HG02588 (cell line): ENCODE measurements around the gene UNKL.
"Not testable (repeated sequence)": the region's sequence is repeated elsewhere in the genome, so short reads cannot be mapped to it uniquely, and the experiment has no call there.

Experiments
- ATAC-seq: cut with Tn5 transposase; IDR thresholded peaks from one replicate; pipeline ENCODE4 v1.9.1; 2021; ENCODE audit warnings: mild to moderate bottlenecking, moderate library complexity; ENCODE audit not compliant: unreplicated experiment

UNKL gene

GRCh38 chr16:1446296-1447080, 32.0 kb upstream of the UNKL start:
- no peak for ATAC-seq

GRCh38 chr16:1445518-1446203, 31.2 kb upstream of the UNKL start:
- ATAC-seq: no peak

- ATAC-seq: no peak
Observed at GRCh38 chr16:1444730-1445517, 30.4 kb upstream of the UNKL start.

- ATAC-seq: no peak
Observed at GRCh38 chr16:1443980-1444729, 29.7 kb upstream of the UNKL start, which contains the start of gene CCDC154. TSS of gene CCDC154 (minus strand) at chr16:1444556. CDS start at chr16:1444322, 234 bp downstream.

- ATAC-seq: no peak
Observed at GRCh38 chr16:1443403-1443973, 29.0 kb upstream of the UNKL start.

GRCh38 chr16:1442697-1443096, 28.2 kb upstream of the UNKL start:
- no peak for ATAC-seq

GRCh38 chr16:1441391-1441829, 26.9 kb upstream of the UNKL start:
- no peak for ATAC-seq

- not testable (repeated sequence) for ATAC-seq
Observed at GRCh38 chr16:1439699-1440074, 25.2 kb upstream of the UNKL start.

GRCh38 chr16:1439058-1439698, 24.7 kb upstream of the UNKL start:
- no peak for ATAC-seq

- no peak for ATAC-seq
Observed at GRCh38 chr16:1438229-1439057, 23.9 kb upstream of the UNKL start.

- ATAC-seq: no peak
Observed at GRCh38 chr16:1437606-1438005, 23.1 kb upstream of the UNKL start.

GRCh38 chr16:1436731-1437355, 22.3 kb upstream of the UNKL start:
- ATAC-seq: no peak

GRCh38 chr16:1435921-1436697, 21.6 kb upstream of the UNKL start:
- no peak for ATAC-seq

GRCh38 chr16:1434644-1435592, 20.4 kb upstream of the UNKL start:
- ATAC-seq: no peak

- no peak for ATAC-seq
Observed at GRCh38 chr16:1433756-1434155, 19.3 kb upstream of the UNKL start.

- ATAC-seq: no peak
Observed at GRCh38 chr16:1433263-1433560, 18.7 kb upstream of the UNKL start.
